ENCODE data around the gene FADS1.

The FADS1 gene

DNA sequence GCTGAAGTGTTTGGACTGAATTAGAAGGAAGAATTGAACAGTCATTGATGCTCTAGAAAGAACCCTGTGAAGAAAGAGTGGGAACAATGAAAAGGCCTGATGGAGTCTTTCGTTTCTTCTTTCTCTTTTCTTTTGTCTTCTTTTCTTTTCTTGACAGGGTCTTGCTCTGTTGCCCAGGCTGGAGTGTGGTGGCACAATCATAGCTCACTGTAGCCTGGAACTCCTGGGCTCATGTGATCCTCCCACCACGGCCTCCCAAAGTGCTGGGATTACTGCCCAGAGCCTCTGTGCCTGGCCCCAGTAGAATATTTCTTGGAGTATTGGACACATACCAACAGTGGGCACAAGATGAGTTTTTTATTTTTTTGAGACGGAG lies 23.0 kb downstream of the FADS1 start:
- no peak for DNase-seq

- peak; percentile 75 for DNase-seq
Observed at GRCh38 chr11:61793083-61793828, 23.5 kb downstream of the FADS1 start.

DNA sequence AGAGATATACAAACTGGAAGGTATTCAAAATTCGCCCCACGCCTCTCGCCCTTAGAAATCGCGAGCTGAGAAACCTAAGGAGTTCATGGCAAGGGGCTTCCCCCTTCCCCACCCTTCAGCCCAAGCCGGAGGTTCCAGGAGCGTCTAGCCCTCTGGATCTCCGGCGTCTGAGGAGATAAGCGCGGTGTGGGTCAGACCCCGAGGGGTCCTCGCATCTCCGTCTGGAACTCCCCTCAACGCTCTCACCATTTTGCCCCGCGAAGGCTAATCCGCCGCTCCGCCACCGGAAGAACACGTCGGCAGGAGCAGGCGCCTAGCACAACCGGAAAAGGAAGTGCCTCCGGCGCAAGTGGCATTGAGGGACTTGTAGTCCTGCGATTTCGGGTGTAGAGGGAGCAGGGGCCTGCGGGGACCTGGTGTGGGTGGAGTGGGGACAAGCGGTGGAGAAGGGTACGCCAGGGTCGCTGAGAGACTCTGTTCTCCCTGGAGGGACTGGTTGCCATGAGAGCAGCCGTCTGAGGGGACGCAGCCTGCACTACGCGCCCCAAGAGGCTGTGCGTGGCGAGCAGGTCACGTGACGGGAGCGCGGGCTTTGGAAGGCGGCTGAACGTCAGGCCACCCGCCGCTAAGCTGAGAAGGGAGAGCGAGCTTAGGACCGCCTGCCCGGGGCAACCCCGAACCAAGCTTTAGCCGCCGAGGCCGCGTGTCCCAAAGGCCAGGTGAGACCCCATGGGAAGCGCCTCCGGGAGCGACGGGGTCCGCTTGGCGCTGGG lies 24.3 kb downstream of the FADS1 start, which contains the start of the genes FEN1 and TMEM258:
FEN1 (plus strand) TSS at position 602 of the 773 bp plus-strand sequence. CDS start 2,451 bp downstream, outside the sequence.
TMEM258 (minus strand) TSS at position 290 of the 773 bp plus-strand sequence; CDS start at position 249, 41 bp downstream.
- DNase-seq, result peak; percentile 97

- peak; percentile 83 for DNase-seq
Observed at GRCh38 chr11:61791737-61792309, 25.0 kb downstream of the FADS1 start.

GRCh38 chr11:61787928-61788491 lies 28.8 kb downstream of the FADS1 start:
- DNase-seq, result peak; percentile 56

DNA sequence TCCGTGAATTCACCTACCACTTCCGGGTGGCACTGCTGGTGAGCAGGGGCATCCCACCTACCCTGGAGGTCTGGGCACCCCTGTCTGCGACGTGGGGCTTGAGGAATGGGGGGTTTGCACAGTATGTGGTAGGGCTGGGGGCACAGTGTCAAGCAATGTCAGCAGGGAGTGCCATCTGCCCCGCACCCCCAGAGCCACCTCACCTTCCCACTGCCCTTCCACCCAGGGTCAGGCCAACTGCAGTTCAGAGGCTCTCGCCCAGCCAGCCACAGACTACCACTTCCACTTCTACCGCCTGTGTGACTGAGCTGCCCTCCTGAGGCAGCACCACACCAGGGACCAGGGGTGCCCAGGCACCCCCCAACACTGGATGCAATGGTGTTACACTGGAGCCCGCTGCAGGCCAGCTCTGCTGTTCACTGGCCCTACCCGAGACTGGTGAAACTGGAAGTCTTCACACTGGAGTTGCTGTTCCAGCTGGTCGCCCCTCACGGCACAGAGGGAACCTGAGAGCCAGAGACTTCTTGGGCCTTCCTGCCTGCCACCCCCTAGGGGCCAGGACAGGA lies 30.9 kb downstream of the FADS1 start:
- no peak for DNase-seq

DNA sequence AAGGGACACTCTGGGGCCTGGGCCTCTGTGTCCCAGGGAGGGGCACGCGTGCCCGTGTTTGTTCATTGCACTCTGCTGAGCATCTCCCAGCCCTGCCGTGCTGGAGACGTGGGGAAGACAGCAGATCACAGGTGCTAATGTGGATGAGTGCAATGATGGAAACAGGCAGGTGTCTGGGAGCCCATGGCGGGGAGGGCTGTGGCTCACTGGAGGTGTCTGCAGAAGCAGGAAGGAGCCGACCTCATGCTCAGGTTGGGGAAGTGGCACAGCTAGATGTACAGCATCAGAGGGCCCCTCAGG lies 32.3 kb downstream of the FADS1 start:
- DNase-seq, result no peak

DNA sequence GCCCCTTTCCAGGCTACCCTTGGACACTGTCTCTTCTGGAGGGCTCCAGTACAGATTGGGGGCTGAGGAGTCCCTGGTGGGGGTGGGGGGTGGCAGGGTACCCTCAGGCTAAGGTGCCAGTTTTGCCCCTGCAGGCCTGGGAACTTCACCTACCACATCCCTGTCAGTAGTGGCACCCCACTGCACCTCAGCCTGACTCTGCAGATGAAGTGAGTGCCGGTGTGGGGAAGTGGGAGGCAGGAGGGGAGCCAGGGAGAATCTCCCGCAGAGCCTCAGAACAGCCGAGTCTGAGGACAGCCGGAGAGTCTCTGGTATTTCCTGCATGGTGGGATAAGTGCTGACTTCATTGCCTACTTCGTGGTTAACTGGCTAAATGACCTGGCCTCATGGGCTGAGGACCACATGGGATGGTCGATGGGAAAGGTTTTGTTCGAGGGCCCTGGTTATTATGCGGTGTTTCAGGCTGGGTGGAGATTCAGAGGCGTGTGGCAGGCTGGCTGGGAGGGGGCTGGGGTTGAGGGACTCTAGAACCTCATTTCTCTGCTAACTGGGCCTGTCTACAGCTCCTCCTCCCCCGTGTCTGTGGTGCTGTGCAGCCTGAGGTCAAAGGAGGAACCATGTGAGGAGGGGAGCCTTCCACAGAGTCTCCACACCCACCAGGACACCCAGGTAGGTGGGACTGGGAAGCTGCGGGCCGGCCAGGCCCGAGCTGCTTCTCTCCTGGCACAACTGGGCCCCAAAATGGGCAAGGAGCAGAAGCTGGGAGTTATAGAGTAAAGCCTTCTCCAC lies 32.9 kb downstream of the FADS1 start:
- DNase-seq, result no peak

GRCh38 chr11:61782841-61783240 lies 34.0 kb downstream of the FADS1 start:
- DNase-seq, result no peak

DNA sequence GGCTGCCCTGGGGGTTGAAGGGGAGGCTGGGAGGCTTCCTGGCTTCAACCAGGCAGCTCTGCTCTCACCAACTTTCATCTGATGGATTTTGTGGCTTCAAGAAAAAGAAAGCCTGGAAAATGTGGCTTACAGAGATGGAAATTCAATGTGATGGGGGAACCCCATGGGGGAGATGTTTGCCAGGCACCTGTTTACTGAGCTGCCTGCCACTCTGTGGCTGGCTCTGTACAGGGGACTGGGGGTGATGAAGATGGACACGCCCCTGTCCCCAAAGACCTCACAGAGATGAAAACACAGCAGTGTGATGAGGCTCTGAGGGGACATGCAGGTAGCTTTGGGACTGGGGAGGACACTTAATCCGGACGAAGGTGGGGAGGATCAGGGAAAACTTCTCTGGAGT lies 34.5 kb downstream of the FADS1 start:
- DNase-seq, result no peak

- no peak for DNase-seq
Observed at GRCh38 chr11:61781585-61781984, 35.2 kb downstream of the FADS1 start.

DNA sequence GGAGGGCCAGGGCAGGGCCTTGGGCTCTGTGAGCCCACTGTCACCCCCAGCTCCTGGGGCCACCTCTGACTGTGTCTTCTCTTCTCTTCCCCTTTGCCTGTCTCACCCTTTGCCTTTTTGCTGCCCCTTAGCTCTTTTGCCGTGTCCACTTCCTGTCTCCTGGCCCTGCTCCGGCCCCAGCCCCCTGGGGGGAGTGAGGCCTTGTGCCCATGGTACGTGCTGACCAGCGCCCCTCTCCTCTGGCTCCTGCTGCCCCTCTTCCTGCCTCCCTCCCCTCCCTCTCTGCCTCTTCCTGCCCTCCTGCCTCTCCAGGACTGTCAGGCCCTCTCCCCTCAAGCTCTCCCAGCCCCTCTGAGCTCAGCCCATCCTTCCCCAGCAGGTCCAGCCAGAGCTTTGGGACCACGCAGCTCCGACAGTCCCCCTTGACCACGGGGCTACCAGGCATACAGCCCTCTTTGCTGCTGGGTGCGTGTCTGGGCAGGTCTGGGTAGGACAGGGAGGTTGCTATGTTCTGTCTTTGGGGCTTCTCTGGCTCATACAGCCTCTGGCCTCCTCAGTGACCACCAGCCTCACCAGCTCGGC lies 36.1 kb downstream of the FADS1 start:
- DNase-seq, result no peak

GRCh38 chr11:61779666-61780525 lies 36.9 kb downstream of the FADS1 start:
- no peak for DNase-seq

DNA sequence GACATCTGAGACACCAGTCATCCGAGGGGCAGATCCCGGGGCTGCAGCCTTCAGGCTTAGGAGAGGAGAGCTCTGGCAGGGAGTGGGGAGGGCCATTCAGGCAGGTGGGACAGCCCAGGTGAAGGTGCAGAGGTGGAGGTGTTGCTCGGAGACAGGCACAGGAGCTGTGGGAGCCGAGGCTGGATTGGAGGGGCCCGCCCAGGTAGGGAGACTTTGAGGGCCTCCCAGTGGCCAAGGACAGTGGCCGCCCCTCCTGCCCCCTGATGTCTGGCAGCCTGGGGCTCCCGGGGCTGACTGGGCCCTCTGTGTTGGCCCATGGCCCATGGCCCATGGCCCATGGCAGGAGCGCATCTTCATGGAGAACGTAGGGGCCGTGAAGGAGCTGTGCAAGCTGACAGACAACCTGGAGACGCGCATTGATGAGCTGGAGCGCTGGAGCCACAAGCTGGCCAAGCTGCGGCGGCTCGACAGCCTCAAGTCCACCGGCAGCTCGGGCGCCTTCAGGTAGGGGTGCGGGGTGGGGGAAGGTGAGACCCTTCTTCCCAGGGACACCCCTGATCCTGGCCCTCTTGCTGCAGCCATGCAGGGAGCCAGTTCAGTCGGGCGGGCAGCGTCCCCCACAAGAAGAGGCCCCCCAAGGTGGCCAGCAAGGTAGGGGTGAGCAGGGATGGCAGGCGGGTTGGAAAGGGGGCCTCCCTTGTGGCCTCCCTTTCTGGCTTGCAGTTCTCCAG lies 37.7 kb downstream of the FADS1 start:
- DNase-seq, result no peak

DNA sequence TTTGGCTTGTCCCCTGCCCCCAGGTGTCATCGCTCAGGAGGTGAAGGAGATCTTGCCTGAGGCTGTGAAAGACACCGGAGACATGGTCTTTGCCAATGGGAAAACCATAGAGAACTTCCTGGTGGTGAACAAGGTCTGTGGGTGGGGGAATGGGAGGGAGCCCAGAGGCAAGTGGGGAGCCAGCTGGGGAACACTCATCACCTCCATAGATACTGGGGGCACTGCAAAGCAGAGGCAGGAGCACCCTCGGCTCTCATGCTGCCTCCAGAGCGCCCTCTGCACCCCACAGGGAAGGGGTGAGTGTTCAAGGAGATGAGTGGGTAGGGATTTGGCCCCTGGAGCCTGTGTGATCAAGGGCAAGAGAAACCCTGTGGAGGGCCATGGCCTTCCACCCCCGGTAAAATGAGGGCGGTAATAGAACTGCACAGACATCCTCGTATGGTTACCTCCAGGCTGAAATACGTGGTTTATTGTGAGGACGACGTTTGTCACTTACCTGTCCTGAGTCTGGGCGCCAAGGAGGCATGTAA lies 38.4 kb downstream of the FADS1 start:
- DNase-seq, result no peak

- peak; percentile 66 for DNase-seq
Observed at GRCh38 chr11:61777234-61778090, 39.3 kb downstream of the FADS1 start.

DNA sequence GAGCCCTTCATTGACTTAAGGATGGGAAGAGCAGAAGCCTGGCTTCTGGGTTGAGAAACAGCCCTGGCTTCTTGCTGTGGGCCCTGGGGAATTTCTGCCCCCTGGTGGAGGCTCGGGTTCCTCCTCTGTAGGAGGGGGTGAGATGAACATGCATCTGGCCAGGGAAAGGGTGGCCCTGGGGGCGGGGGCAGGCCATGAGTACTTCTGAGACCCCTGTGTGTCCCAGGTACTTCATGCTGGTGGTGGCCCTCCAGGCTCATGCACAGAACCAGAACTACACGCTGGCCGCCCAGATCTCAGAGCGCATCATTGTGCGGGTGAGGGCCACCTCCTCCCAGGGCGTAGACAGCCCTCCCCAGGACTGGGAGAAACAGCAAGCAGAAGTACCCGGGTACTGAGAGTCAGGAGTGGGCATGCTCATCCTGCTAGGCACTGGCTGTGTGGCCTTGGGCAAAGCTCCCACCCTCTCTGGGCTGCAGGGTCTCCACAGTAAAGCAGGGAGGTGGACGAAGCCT lies 40.2 kb downstream of the FADS1 start:
- DNase-seq, result peak; percentile 67

GRCh38 chr11:61775606-61776554 lies 40.9 kb downstream of the FADS1 start:
- no peak for DNase-seq

Data from NCI-H69 (cell line).